Neural progenitor cell (in vitro differentiated cells): Measurements from ENCODE around the gene GNAS.

Experiments used
- CTCF ChIP-seq: fragments of 200-600 bp; sonication (generic); IDR thresholded peaks from 2 replicates; pipeline ENCODE4 v1.5.1; 2017; ENCODE audit warnings: antibody characterized with exemption, mild to moderate bottlenecking
- EZH2 ChIP-seq: fragments of 200-600 bp; sonication (generic); IDR thresholded peaks from 2 replicates; pipeline ENCODE4 v1.6.1; 2017; ENCODE audit warnings: antibody characterized with exemption, mild to moderate bottlenecking, moderate library complexity

- TF ChIP-seq CTCF, result no peak
- TF ChIP-seq EZH2, result no peak
Measured at GRCh38 chr20:58926802-58927489, 74.4 kb downstream of the GNAS start.
